Ishikawa (cell line): ENCODE data around the gene SCAP.
A peak's percentile ranks its signal among the peaks of the same experiment; 100 is the strongest.

ENCODE experiments used
- CEBPB ChIP-seq: IDR thresholded peaks from 2 replicates; pipeline ENCODE4 v1.6.1; 2012
- EGR1 ChIP-seq: IDR thresholded peaks from 2 replicates; pipeline ENCODE4 v1.6.1; 2012
- EP300 ChIP-seq: IDR thresholded peaks from 2 replicates; pipeline ENCODE4 v1.6.1; 2012; ENCODE audit warnings: borderline replicate concordance
- NFIC ChIP-seq: IDR thresholded peaks from 2 replicates; pipeline ENCODE4 v1.6.1; 2012
- RAD21 ChIP-seq: IDR thresholded peaks from 2 replicates; pipeline ENCODE4 v1.6.1; 2012; ENCODE audit warnings: low read depth
- REST ChIP-seq: IDR thresholded peaks from 2 replicates; pipeline ENCODE4 v1.6.1; 2012; ENCODE audit warnings: low read depth, mild to moderate bottlenecking
- TAF1 ChIP-seq: IDR thresholded peaks from 2 replicates; pipeline ENCODE4 v1.6.1; 2012; ENCODE audit warnings: low read depth, mild to moderate bottlenecking
- TCF12 ChIP-seq: IDR thresholded peaks from 2 replicates; pipeline ENCODE4 v1.6.1; 2012; ENCODE audit warnings: low read depth
- TEAD4 ChIP-seq: IDR thresholded peaks from 2 replicates; pipeline ENCODE4 v1.6.1; 2012
- YY1 ChIP-seq: IDR thresholded peaks from 2 replicates; pipeline ENCODE4 v1.6.1; 2012; ENCODE audit warnings: low read depth
- ZBTB7A ChIP-seq: IDR thresholded peaks from 2 replicates; pipeline ENCODE4 v1.6.1; 2012; ENCODE audit warnings: low read depth
- TF ChIP-seq, protein P1 (sequence below): IDR thresholded peaks from 2 replicates; pipeline ENCODE4 v1.6.1; 2012
- TF ChIP-seq, protein P2 (sequence below): IDR thresholded peaks from 2 replicates; pipeline ENCODE4 v1.6.1; 2012

DNA sequence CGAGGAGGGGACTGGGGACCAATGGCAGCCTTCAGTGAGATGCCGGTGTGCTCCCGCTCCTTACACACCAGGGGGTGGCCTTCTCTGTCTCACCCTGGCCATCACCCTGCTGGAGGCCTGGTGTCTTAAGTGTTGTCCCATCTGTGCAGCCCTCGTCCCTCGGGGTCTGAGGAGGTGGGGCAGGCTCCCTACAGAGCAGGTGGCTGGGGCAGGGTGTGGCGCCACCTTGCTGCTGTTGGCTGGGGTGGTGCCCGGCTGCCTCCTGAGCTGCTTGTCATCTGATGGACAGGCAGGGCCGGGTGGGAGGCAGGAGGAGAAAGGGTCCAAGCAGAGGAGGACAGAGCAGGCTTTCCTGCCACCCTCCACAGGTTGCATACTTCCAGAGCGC lies 69.0 kb downstream of the SCAP start:
- TF ChIP-seq, protein P1, sequence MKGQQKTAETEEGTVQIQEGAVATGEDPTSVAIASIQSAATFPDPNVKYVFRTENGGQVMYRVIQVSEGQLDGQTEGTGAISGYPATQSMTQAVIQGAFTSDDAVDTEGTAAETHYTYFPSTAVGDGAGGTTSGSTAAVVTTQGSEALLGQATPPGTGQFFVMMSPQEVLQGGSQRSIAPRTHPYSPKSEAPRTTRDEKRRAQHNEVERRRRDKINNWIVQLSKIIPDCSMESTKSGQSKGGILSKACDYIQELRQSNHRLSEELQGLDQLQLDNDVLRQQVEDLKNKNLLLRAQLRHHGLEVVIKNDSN = no peak
- TF ChIP-seq, protein P2, sequence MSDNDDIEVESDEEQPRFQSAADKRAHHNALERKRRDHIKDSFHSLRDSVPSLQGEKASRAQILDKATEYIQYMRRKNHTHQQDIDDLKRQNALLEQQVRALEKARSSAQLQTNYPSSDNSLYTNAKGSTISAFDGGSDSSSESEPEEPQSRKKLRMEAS = no peak
- TF ChIP-seq CEBPB (no peak), TEAD4 (no peak), REST (no peak), YY1 (no peak), EP300 (no peak), NFIC (no peak), TAF1 (no peak), ZBTB7A (no peak), EGR1 (no peak), RAD21 (peak; percentile 26; the same call in 1 of the 2 replicates), TCF12 (no peak)
